Loucy (cell line): ENCODE measurements around the gene CGGBP1.

Experiments used
- EZH2phosphoT487 ChIP-seq: fragments of 200-600 bp; IDR thresholded peaks from 2 replicates; pipeline ENCODE4 v1.6.1; 2018; ENCODE audit warnings: antibody characterized with exemption, mild to moderate bottlenecking, moderate library complexity, borderline replicate concordance
- TF ChIP-seq, protein P1 (sequence below): fragments of 200-600 bp; sonication (generic); conservative IDR thresholded peaks from 2 replicates; pipeline ENCODE4 v1.5.1; 2014; ENCODE audit warnings: mild to moderate bottlenecking, antibody characterized with exemption, low read length

DNA sequence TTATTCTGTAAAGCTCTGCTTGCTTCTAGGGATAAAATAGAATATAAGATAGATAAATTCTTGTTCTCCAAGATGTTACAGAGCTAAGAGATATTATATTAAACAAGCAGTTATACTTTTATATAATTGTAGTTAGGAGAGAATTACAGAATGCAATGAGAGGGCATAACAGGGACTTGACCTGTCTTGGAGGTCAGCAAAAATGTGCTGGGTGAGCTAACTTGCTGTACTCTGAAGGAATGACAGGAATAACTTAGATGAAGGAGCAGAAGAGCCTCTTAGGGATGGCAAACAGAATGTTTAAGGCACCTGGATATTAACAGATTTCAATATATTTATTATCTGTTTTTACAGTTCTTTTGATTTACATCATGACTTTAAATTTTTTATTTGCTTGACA lies 33.5 kb upstream of the CGGBP1 start:
- TF ChIP-seq, protein P1, sequence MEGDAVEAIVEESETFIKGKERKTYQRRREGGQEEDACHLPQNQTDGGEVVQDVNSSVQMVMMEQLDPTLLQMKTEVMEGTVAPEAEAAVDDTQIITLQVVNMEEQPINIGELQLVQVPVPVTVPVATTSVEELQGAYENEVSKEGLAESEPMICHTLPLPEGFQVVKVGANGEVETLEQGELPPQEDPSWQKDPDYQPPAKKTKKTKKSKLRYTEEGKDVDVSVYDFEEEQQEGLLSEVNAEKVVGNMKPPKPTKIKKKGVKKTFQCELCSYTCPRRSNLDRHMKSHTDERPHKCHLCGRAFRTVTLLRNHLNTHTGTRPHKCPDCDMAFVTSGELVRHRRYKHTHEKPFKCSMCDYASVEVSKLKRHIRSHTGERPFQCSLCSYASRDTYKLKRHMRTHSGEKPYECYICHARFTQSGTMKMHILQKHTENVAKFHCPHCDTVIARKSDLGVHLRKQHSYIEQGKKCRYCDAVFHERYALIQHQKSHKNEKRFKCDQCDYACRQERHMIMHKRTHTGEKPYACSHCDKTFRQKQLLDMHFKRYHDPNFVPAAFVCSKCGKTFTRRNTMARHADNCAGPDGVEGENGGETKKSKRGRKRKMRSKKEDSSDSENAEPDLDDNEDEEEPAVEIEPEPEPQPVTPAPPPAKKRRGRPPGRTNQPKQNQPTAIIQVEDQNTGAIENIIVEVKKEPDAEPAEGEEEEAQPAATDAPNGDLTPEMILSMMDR, result no peak
- no peak for TF ChIP-seq EZH2phosphoT487
